ENCODE data around the gene NPAS2. TPM values are rescaled to one million over a fixed set of nuclear protein-coding genes. Genes with fewer than 3 reads are reported as not detected.

Gene NPAS2
- total RNA-seq, 3 donors from 2014 or later (not counting 1 experiment from before 2014, with no cell fraction given): not detected

GRCh38 chr2:101025561-101025960 is 205.6 kb downstream of the NPAS2 start:
- Mint-ChIP-seq H3K4me3 (no peak overlapping the region), H3K4me1 (no peaks in the 10 kb centered on the region), H3K9me3 (no peaks in the 10 kb centered on the region), H3K27ac (no peak overlapping the region), H3K36me3 (no peaks in the 10 kb centered on the region), H3K27me3 (ENCODE audit: low read depth in 2 of 2) (no peaks in the 10 kb centered on the region)
- Histone ChIP-seq H3K27ac (ENCODE audit: low read length) (no peak overlapping the region), H3K36me3 (ENCODE audit: control insufficient read depth, insufficient read depth, low read length) (no peaks in the 10 kb centered on the region), H3K4me1 (ENCODE audit: control insufficient read depth, insufficient read depth, low read length) (no peaks in the 10 kb centered on the region), H3K4me3 (ENCODE audit: low read length) (no peak overlapping the region), H3K9me3 (ENCODE audit: control insufficient read depth, insufficient read depth, low read length) (no peaks in the 10 kb centered on the region), H3K27me3 (ENCODE audit: control insufficient read depth, insufficient read depth, low read length) (no peaks in the 10 kb centered on the region)
- 100% methylated on average over 1 of the region's 6 CpGs for WGBS (ENCODE audit: insufficient coverage)
- DNase-seq (no peak), ATAC-seq (no peak)
- intact Hi-C loops (cut with micrococcal nuclease): no loop called here
- no peak for TF ChIP-seq CTCF (IDR thresholded peaks at IDR 0.05)

- 72% methylated on average over 8 of the region's 9 CpGs for WGBS (ENCODE audit: insufficient coverage)
- TF ChIP-seq CTCF (IDR thresholded peaks at IDR 0.05): no peak
- no peaks in the 10 kb centered on the region for H3K36me3 Mint-ChIP-seq
- Histone ChIP-seq H3K36me3 (ENCODE audit: control insufficient read depth, insufficient read depth, low read length) (no peaks in the 10 kb centered on the region), H3K9me3 (ENCODE audit: control insufficient read depth, insufficient read depth, low read length) (no peaks in the 10 kb centered on the region), H3K4me3 (ENCODE audit: low read length) (no peak overlapping the region), H3K4me1 (ENCODE audit: control insufficient read depth, insufficient read depth, low read length) (no peaks in the 10 kb centered on the region), H3K27me3 (ENCODE audit: control insufficient read depth, insufficient read depth, low read length) (no peaks in the 10 kb centered on the region), H3K27ac (ENCODE audit: low read length) (no peak overlapping the region)
- no peaks in the 10 kb centered on the region for H3K27me3 Mint-ChIP-seq (ENCODE audit: low read depth in 2 of 2)
- intact Hi-C loops (cut with micrococcal nuclease): no loop called here
- DNase-seq (no peak), ATAC-seq (no peak)
- no peak overlapping the region for H3K27ac Mint-ChIP-seq
- H3K4me3 Mint-ChIP-seq: no peak overlapping the region
- no peaks in the 10 kb centered on the region for H3K4me1 Mint-ChIP-seq
- no peaks in the 10 kb centered on the region for H3K9me3 Mint-ChIP-seq
Observed at GRCh38 chr2:101026253-101026701, 206.3 kb downstream of the NPAS2 start.

GRCh38 chr2:101026923-101027469 is 207.1 kb downstream of the NPAS2 start:
- Histone ChIP-seq H3K27me3 (ENCODE audit: control insufficient read depth, insufficient read depth, low read length) (no peaks in the 10 kb centered on the region), H3K4me1 (ENCODE audit: control insufficient read depth, insufficient read depth, low read length) (no peaks in the 10 kb centered on the region), H3K4me3 (ENCODE audit: low read length) (no peak overlapping the region), H3K27ac (ENCODE audit: low read length) (no peak overlapping the region), H3K9me3 (ENCODE audit: control insufficient read depth, insufficient read depth, low read length) (no peaks in the 10 kb centered on the region), H3K36me3 (ENCODE audit: control insufficient read depth, insufficient read depth, low read length) (no peaks in the 10 kb centered on the region)
- no peak for DNase-seq
- WGBS (ENCODE audit: insufficient coverage): 97% methylated on average over 13 of the region's 15 CpGs
- no peak overlapping the region for H3K4me3 Mint-ChIP-seq
- no peaks in the 10 kb centered on the region for H3K36me3 Mint-ChIP-seq
- no peaks in the 10 kb centered on the region for H3K9me3 Mint-ChIP-seq
- no peak for TF ChIP-seq CTCF (IDR thresholded peaks at IDR 0.05)
- intact Hi-C loops (cut with micrococcal nuclease): no loop called here
- H3K27ac Mint-ChIP-seq: no peak overlapping the region
- no peak for ATAC-seq
- H3K27me3 Mint-ChIP-seq (ENCODE audit: low read depth in 2 of 2): peaks cover 0 to 3% of the 10 kb centered on the region in 2 donors
- no peaks in the 10 kb centered on the region for H3K4me1 Mint-ChIP-seq

GRCh38 chr2:101027852-101028251 is 207.9 kb downstream of the NPAS2 start:
- Histone ChIP-seq H3K9me3 (ENCODE audit: control insufficient read depth, insufficient read depth, low read length) (no peaks in the 10 kb centered on the region), H3K27me3 (ENCODE audit: control insufficient read depth, insufficient read depth, low read length) (no peaks in the 10 kb centered on the region), H3K27ac (ENCODE audit: low read length) (no peak overlapping the region), H3K4me3 (ENCODE audit: low read length) (no peak overlapping the region), H3K4me1 (ENCODE audit: control insufficient read depth, insufficient read depth, low read length) (no peaks in the 10 kb centered on the region), H3K36me3 (ENCODE audit: control insufficient read depth, insufficient read depth, low read length) (no peaks in the 10 kb centered on the region)
- H3K4me3 Mint-ChIP-seq: no peak overlapping the region
- intact Hi-C loops (cut with micrococcal nuclease): no loop called here
- DNase-seq: no peak
- no peak for ATAC-seq
- no peak overlapping the region for H3K27ac Mint-ChIP-seq
- H3K4me1 Mint-ChIP-seq: no peaks in the 10 kb centered on the region
- WGBS (ENCODE audit: insufficient coverage): 95% methylated on average over 8 of the region's 8 CpGs
- TF ChIP-seq CTCF (IDR thresholded peaks at IDR 0.05): no peak
- H3K36me3 Mint-ChIP-seq: no peaks in the 10 kb centered on the region
- H3K27me3 Mint-ChIP-seq (ENCODE audit: low read depth in 2 of 2): peaks cover 0 to 7% of the 10 kb centered on the region in 2 donors
- no peaks in the 10 kb centered on the region for H3K9me3 Mint-ChIP-seq

All from natural killer cell (primary cell).